Endometrial microvascular endothelial cells (primary cell): ENCODE data around the gene FBXO15. TPM values are rescaled to one million over a fixed set of nuclear protein-coding genes. Genes with fewer than 3 reads are reported as not detected.

Experiments
- in situ Hi-C: cut with HindIII; loops from 2 replicates; pipeline ENCODE4 v1.10.0; 2017; ENCODE audit warnings: low sequenced_read_pairs, low pct_unique_long_range_greater_than_20kb; ENCODE audit errors: inconsistent ontology term
- total RNA-seq: library from RNA; depleted of rRNA; stranded (reverse); fragments of >200 nt; gene quantifications from one replicate; pipeline ENCODE4 v1.2.3, GENCODE V29; 2015; ENCODE audit errors: inconsistent ontology term

The FBXO15 gene, protein sequence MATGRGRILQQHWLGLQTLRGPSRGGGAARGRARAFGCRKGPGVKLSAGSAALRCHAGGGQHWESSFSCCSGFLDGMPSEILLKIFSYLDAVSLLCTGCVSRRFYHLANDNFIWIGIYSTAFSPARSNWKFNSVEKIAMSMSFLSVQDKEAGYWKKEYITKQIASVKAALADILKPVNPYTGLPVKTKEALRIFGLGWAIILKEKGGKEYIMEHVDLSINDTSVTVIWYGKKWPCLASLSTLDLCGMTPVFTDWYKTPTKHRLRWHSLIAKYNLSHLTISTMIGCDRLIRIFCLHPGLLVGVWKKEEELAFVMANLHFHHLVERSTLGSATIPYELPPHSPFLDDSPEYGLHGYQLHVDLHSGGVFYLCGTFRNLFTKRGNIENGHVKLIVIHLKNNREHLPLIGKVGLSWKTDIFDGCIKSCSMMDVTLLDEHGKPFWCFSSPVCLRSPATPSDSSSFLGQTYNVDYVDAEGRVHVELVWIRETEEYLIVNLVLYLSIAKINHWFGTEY
- total RNA-seq: not detected

DNA sequence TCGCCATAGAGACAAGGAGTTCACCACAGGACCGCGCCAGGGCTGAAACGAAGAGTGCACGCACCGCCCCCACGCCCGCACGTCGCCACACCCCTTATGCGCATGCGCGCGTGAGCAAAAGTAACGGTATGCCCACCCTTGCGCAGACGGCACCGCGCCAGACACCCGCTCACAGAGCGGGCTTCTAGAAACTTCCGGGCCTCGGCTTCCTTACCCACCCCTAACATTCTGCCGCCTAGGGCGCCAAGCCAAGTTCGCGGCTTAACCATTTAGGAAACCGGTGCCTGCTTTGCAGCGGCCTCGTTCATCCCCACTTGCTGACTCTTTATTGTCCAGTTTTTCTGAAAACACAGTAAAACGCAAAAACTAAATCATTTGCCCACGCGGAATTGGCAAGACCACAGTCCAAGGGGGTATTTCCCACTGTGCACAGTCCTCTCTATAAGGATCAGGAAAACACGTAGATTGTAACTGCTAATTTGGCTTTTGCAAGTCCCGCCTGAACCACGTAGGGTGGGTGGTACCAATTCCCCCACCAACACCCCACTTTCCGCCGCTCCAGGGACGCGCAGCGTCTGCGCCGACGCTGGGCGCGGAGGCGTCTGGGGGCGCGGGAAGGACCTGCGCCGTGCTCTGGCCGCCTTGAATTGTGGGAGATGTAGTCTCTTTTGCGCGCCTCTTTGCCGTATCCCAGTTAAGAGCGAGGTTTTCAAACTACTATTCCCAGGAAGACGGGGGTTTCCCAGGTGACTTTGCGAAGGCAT lies at the start of gene FBXO15, which contains the start of gene TIMM21:
FBXO15 (minus strand) TSS at position 56 of the 764 bp plus-strand sequence; CDS start at position 7, 49 bp downstream.
TIMM21 (plus strand) TSS at position 745 of the 764 bp plus-strand sequence. CDS start 286 bp downstream, outside the sequence.
- in situ Hi-C loops: no loop called here

DNA sequence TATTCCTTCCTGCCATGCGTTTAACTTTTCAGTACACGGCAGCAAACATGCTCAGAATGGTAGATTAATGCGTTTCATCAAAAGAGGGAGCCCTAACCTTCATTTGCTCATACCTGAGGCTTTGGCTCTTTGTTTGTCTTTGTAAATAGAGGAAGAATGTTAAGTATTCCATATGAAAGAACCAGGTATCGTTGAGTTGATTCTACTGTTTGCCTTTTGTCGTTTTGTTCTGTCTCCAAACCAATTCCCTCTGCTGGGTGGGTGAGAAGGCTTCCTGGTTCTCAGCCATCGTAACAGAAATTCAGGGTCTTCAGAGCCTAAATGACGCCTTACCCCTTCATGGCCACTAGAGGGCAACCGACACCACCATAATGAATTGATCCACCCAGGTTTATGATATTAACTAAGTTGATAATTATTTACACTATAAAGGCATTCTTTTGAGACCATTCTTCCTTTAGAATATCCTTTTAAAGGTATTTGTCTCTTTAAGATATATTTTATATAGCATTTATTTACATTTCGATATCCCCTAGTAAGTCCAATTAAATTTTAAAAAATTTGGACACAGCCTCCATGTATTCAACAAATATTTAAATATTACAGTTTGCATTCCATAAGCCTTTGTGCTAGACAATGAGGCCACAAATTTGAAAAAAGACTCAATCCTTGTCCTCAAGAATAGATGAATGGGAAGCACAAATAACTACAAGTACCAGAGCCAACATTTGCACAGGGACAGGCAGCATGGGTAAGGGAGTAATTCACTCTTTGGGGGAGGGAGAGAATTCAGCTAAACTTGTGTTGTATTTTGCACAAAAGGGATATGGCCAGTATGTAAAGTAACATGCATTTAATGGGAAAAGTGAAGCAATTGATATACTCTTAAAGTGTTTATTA lies 48.8 kb upstream of the FBXO15 start:
- in situ Hi-C loops: loop anchor here (25.0 kb wide), 1 partner anchor 266 kb away; the partner anchor contains the start of gene DIPK1C

DNA sequence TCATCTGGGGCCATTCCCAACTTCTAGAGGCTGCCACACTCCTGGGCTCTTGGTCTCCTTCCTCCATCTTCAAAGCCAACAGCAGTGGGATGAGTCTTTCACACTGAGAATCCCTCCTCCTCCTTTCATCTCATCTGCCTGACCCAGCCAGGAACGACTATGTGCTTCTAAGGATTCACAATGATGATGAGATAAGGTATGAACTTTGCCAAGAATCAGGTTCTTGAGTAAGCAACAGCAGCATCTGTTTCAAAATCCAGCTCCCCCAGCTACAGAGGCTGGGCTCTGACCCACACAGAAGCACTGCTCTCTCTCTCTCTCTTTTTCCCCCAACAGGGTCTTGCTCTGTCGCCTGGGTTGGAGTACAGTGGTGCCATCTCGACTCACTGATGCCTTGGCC lies 47.1 kb upstream of the FBXO15 start:
- in situ Hi-C loops: loop anchor here (25.0 kb wide), 1 partner anchor 268 kb away; the partner anchor contains the start of gene DIPK1C

DNA sequence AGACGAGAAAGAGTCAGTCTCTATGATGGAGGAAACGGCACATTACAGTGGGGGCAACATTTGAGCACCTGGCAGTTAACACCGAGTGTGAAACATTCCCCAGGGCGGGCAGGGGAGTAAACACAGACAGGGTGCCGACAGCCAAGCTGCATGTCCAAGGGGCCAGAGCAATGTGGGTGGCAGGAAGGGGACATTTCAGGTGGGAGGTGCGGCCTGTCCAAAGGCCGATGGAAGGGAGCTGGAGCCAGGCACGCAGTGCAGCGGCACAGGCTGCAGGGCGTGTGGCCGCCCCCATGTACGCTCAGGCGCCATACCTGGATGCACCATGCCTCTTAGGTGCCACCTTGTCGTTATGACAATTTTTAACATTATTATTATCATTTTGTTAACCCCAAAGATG lies 43.9 kb upstream of the FBXO15 start:
- in situ Hi-C loops: loop anchor here (25.0 kb wide), 1 partner anchor 271 kb away; the partner anchor contains the start of gene DIPK1C

DNA sequence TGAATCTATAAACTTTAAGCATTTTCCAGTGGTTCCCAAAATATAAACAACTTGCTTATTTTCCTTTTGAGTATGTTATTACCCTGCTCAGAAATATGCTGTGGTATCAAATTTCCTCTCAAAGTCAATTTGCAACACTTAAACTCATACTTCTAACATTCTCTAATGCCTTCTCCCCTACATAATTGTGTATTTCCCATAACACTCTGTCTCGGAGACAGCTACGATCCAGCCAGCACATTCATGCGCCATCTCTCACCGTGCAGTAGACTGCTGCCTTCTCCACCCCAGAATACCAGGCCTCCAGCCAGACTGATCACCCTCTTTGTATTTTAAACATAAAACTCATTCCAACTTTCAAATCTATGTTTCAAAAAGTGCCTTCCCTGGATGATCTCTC lies 42.5 kb upstream of the FBXO15 start:
- in situ Hi-C loops: loop anchor here (25.0 kb wide), 1 partner anchor 272 kb away; the partner anchor contains the start of gene DIPK1C

DNA sequence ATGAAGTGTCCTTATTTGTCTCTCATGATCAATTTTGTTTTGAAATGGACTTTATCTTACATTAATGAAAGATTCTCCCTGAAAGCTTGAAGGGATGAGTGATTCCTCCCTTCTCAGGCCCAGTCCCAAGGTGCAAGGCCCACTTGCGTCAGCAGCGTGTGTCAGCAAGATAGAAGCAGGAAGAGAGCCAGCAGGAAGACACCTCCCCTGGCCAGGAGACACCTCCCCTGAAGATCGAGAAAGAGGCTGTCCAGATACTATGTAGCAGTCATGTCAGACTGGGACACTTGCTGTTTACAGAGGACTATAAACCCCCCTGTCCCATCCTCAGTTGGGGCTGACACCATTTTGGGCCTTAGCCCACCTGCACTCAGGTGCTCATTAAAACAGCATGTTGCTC lies 39.0 kb upstream of the FBXO15 start:
- in situ Hi-C loops: loop anchor here (25.0 kb wide), 1 partner anchor 276 kb away; the partner anchor contains the start of gene DIPK1C

DNA sequence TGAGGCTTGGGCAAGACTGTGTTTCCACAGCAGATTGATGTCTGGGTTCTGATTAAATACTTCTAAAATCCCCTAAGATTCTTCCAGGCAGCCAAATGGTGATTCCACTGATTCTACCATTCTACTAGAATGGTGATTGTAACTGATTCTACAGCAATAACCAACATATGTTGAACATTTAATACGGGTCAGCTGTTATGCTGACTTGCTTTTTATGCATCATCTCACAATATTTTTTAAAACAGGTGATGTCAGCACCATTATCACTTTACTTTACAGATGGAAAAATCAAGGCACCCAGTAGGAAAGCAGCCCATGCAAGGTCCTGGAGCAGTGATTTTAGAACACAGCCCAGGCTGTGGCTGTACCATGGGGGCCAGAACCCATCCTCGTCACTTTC lies 38.2 kb upstream of the FBXO15 start:
- in situ Hi-C loops: loop anchor here (25.0 kb wide), 1 partner anchor 276 kb away; the partner anchor contains the start of gene DIPK1C

DNA sequence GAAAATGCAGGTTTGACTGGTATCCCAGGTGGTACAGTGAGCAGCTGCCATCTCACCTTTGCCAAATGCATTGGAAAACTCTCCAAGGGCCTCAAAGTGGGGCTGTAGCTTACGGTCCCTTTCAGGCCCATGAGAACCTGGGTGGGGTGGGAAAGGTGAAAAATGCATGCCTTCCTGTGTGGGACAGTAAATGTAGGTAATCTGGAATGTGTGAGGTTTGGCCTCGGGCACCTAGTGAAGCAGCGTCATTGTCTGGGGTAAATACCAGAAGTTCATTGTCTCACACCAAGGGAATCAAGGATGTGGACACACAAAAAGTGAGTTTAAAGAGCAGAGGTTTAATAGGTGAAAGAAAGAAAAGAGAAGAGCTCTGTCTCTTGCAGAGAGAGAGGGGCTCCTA lies 37.2 kb upstream of the FBXO15 start:
- in situ Hi-C loops: loop anchor here (25.0 kb wide), 1 partner anchor 277 kb away; the partner anchor contains the start of gene DIPK1C

DNA sequence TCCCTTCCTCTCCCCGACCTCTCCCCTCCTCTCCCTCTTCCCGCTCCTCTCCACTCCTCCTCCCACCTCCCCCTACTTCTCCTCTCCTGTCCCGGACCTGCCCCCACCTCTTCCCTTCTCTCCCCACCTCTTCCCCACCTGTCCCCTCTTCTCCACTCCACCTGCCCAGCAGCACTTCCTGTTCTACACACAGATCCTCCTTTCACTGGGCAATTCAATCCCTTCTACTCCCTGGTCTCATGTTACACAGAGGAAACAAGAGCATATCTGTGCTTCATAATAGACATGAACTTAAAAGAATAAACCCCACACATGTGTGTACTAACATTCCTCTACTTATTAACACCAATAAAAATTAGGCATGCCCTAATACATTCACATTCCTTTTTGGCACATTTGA lies 35.5 kb upstream of the FBXO15 start:
- in situ Hi-C loops: loop anchor here (25.0 kb wide), 1 partner anchor 279 kb away; the partner anchor contains the start of gene DIPK1C

DNA sequence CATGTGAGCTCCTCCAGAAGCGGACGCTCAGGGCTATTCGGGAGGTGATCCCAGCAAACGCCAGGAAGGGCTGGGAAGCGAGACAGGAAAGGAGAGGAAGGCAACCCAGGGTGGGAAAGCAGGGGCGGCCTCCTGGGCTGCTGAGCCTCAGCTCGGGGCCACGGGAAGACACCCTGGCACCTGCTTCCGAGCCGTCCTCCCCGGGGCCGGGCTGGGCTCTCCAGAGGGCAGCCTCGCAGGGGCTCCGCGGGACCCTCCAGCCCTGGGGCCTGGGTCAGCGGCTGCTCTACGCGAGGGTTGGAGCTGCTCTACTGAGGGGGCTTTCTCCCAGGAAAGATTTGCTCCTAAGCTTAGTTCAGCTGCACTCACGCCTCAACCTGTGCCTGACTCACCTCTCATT lies 34.7 kb upstream of the FBXO15 start:
- in situ Hi-C loops: loop anchor here (25.0 kb wide), 1 partner anchor 280 kb away; the partner anchor contains the start of gene DIPK1C

DNA sequence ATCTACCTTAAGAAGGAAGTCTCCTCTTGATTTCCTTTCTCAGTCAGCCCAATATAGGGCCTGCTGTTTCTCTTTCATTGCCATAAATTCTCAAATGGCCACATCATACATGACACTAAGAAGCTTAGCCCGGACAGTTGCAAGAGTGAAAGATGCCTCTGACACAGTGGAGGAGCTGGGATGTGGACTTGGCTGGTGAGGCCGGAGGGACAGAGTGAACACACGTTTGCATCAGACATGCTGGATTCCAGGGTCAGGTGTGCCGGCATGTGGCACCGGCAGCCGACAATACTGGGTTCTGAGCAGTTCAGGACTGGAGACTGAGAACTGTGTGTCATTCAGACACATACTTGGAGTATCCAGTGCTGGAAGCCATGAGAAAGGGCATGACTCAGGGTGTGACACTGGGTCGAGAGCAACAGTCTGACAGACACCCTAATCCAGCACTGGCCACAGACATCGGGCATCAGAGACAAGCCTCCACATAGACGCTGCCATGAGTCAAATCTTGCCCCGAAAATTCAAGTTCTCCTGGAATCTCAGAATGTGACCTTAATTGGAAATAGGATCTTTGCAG lies 32.1 kb upstream of the FBXO15 start:
- in situ Hi-C loops: loop anchor here (25.0 kb wide), 1 partner anchor 283 kb away; the partner anchor contains the start of gene DIPK1C

DNA sequence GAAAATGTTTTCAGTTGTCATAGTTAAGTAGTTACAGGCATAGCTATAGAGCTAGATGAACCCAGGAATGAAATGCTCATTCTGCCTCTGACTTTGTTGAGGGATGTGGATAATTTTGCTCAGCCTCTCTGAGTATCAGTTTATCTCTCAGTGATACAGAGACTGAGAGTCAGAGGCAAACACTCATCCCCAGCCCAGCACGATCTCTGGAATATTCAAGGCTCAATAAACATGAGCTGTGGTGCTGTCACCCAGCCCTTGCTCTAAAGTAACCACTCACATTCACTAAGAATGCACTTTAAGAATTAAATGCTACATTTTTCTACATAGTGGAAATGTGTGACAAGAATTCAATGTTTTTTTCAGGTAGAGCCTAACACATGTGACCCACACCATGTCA lies 31.2 kb upstream of the FBXO15 start:
- in situ Hi-C loops: loop anchor here (25.0 kb wide), 1 partner anchor 283 kb away; the partner anchor contains the start of gene DIPK1C

DNA sequence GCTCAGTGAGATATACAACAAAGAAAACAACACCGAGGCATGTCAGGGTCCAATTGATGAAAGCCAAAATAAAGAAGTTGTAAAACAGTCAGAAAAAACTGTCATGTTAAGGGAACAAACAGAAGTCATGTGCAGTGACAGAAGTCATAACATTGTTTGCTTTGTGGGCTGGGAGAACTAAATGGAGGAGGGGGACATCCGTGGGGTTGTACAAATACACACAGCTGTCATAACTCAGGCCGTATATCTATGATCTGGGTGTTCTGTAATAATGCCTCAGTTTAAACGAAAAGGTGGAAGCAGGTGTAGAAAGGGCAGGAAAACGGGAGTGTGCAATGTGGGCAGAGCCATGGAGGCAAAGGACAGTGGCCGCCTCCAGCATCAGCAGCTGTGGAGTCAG lies 28.0 kb upstream of the FBXO15 start:
- in situ Hi-C loops: loop anchor here (25.0 kb wide), 1 partner anchor 287 kb away; the partner anchor contains the start of gene DIPK1C

DNA sequence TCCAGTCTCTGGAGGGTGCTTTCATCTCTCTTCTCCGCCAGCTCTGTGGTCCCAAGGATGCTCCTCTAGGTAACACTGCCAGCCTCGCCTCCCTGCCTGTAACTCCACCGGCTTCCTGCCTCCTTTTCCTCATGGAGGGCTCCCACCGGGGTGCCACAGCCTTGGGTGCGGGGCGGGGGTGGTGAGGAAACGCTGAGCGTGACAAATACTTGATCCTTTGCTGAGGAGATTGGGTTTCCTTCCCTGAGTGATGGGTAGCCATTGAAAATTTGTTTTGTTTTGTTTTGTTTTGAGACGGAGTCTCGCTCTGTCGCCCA lies 25.8 kb upstream of the FBXO15 start:
- in situ Hi-C loops: no loop called here

DNA sequence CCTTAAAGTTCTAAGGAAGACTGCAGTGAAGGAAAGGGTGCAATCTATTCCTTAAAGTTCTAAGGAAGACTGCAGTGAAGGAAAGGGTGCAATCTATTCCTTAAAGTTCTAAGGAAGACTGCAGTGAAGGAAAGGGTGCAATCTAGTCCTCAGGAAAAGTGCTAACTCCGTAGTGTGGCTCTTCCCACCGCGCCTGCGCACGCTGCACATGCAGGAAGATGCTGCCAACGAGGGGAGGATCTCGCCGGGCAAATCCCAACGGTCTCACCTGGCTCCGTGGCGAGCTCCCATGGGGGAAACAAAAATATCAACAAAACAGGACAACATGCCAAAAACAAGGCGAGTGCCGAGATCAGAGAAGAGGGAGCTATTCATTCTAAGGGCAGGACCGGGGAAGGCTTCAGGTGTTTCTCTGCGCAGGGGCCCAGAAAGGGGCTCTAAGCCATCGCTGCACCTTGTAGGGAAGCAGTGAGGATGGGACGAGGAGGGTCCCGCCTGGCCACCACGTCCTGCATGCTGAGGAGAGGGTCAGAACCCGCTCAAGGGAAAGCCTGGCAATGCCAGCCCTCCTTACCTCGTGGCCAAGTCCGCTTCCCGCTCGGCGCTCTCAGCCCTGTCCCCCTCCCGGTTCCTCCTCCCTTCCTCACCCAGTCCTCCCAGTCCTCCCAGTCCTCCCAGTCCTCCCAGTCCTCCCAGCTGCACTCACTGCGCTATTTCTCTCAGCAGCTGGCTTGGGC lies 25.2 kb upstream of the FBXO15 start:
- in situ Hi-C loops: no loop called here

DNA sequence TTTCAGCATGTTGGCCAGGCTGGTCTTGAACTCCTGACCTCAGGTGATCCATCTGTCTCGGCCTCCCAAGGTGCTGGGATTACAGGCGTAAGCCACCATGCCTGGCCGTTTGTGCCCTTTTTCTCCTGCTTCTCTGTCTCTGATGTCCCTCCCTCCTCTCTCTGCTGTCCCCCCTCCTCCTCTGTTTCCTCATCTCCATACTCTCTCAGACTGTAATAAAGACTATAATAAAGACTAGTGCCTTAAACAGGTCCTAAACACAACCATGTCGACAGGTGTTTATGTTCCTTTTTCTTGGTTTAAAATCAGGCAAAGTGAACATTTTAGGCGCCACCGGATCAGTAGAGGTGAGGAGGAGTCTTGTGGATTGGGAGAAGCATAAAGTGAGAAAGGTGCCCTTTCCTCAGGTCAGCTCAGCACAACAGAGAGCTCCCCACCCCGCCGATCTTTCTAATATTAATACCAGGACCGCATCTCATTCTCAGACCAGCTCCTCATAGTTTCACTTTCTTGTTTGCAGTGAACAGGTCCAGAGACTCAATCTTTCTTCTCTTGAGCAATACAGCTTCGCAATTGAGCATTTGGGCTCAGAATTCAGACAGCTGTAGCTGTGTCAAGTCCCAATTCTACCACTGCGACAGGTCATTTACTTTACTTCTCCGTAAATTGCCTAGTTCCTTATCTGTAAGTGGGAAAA lies 24.4 kb upstream of the FBXO15 start:
- in situ Hi-C loops: no loop called here
